GM18909 (cell line): ENCODE measurements around the gene PLCG1.
"Not testable (repeated sequence)": the region's sequence is repeated elsewhere in the genome, so short reads cannot be mapped to it uniquely, and the experiment has no call there.

ENCODE experiments used
- ATAC-seq: cut with Tn5 transposase; IDR thresholded peaks from one replicate; pipeline ENCODE4 v1.9.1; 2021; ENCODE audit warnings: mild to moderate bottlenecking; ENCODE audit not compliant: unreplicated experiment, poor library complexity

PLCG1 gene

GRCh38 chr20:41136680-41137613 lies at the start of gene PLCG1:
Gene PLCG1 (plus strand): TSS chr20:41137543. CDS start chr20:41137642, 99 bp downstream.
- peak; percentile 64 for ATAC-seq

- no peak for ATAC-seq
Observed at GRCh38 chr20:41087777-41088176, 49.6 kb upstream of the PLCG1 start.

DNA sequence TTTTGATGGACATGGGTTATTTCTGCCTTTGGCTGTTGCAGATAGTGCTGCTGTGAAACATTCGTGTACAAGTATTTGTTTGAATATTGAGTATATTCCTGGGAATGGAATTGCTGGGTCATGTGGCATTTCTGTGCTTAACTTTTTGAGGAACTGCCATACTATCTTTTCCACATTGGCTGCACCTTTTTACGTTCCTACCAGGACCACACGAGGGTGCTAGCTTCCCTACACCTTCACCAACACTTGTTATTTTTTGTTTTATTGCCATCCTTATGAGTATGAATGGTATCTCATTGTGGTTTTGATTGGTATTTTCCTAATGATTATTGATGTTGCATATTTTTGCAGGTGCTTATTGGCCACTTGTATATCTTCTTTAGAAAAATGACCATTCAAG lies 47.8 kb upstream of the PLCG1 start:
- ATAC-seq, result no peak

DNA sequence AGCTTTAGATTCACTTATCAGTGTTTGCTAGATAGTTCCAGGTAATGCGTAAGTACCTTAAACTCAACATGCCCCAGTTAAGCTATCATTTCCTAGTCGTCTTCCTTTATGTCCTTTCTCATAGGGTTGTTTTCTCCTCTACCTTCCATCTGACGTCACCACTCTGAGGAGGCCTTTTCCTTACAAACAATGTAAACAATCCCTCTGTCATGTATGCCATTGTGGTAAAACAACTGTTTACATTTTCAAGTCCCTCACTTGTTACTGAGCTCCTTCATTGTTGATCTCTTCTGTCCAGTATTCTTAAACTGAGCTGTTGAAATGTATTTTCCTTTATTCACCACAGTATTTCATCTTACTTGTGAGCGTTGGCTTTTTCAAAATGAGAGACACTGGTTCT lies 45.4 kb upstream of the PLCG1 start:
- no peak for ATAC-seq

- ATAC-seq, result no peak
Observed at GRCh38 chr20:41094353-41095055, 42.8 kb upstream of the PLCG1 start.

DNA sequence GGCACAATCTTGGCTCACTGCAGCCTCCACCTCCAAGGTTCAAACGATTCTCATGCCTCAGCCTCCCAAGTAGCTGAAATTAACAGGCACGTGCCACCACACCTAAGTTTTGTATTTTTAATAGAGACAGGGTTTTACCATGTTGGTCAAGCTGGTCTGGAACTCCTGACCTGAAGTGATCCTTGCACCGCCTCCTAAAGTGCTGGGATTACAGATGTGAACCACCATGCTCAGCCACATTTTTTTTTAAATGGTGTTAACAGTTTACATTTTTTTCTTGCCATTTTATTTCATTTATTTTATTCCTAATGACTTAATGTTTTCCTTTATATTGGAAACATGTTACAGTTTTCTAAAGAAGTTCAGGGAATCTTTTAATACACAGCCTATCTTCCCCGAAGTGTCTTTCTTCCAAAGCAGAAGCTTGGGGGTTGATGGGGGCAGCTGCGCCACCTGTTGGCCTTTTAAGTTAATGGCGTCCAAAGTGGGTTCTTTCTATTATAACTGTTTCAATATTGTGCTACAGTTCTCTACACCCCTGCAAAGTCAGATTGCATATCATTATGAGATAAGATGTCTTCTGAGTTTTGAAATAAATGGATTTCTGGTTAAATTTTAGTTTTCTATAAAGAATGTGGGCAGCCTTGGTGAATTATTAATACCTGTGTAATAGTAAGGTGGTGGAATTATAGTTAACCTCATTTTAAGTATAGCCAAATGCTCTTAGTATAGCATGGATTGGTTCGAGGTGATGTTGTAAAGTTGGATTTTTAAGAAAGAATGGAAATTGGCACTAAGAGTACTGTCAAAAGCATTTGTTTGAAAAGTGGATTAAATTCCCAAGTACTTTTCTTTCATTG lies 42.0 kb upstream of the PLCG1 start:
- ATAC-seq, result peak; percentile 52

GRCh38 chr20:41098703-41099250 lies 38.6 kb upstream of the PLCG1 start:
- no peak for ATAC-seq

- no peak for ATAC-seq
Observed at GRCh38 chr20:41100001-41100480, 37.3 kb upstream of the PLCG1 start.

DNA sequence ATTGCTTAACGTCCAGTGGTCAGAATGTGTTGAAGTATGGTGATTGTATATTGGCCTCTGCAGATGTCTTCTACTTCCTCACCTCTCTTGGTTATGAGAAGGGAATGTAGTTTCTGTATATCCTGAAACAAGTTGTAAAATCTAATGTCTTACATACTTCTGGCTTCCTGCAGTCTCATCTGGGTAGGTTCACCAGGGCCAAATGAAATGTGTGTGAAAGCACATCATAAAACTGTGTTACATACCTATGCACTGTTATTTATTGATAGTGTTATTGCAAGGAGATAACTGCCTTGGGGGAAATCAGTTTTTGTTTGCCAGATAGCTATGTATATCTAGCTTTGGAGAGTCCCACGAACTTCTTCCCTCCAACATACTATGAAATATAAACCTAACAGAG lies 35.7 kb upstream of the PLCG1 start:
- no peak for ATAC-seq

DNA sequence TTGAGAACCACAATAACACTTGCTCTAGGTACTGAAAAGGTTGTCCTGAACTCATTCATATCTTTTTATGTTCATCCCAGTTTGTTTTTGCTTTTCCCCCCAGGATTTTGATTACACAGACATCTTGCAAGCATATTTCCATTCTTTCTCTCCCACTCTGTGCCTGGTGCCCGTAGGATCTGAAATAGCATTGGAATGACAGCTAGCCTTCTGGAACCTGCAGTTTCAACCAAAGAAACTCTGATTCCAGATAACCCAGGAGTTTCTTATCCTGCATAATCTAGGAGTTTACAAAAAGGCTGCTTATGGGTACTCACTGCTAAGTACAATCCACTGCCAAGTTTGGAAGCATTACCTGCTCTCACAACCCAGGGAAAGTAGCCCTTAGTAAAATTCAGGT lies 28.8 kb upstream of the PLCG1 start:
- no peak for ATAC-seq

- ATAC-seq, result no peak
Observed at GRCh38 chr20:41110012-41110411, 27.3 kb upstream of the PLCG1 start.

DNA sequence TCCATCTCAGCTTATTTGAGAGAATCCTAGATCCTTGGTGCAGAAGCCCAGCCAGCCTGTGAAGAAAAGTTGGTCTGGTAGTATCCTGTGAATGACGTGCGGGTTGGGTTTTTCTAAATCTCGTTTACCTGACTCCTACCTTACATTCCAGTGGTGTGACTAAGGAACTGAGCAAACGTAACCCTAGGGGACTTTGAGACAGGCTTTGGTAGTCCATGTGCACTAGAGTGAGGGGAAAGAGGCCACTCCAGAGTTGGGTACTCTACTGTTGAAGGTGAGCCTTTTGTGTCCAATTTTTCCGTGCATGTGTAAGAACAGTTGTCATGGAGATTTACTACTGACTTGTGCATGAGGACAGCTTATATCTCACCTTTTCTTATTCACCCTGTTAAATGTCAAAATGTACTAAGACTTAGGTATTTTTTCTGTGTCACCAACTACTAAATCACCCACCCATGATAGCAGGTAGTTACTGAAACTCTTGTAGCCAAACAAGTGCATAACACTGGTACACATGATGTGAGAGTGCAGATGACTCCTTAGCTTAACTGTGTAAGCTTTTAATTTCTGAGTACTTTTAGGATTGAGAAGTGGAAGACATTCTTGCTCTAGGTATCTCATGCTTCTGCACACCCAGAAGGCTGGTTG lies 26.3 kb upstream of the PLCG1 start:
- no peak for ATAC-seq

DNA sequence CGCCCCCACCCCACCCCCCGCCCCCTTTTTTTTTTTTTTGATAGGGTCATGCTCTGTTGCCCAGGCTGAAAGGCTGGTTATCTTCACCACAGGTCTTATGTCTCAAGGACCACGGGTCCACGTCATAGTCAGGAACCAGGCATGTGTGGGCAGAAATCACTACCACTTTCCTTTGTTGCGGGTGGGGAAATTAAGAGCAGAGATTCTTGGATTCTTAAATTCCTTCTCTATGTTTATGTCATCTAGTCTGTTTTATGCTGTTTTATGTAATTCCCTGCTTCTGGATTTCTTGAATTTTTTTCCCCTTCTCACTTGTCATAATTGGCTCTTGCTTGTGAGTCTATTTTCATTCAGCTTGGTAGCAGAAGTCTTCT lies 25.8 kb upstream of the PLCG1 start:
- no peak for ATAC-seq

- no peak for ATAC-seq
Observed at GRCh38 chr20:41116282-41116956, 20.9 kb upstream of the PLCG1 start.

GRCh38 chr20:41118159-41118558 lies 19.2 kb upstream of the PLCG1 start:
- ATAC-seq, result not testable (repeated sequence)

DNA sequence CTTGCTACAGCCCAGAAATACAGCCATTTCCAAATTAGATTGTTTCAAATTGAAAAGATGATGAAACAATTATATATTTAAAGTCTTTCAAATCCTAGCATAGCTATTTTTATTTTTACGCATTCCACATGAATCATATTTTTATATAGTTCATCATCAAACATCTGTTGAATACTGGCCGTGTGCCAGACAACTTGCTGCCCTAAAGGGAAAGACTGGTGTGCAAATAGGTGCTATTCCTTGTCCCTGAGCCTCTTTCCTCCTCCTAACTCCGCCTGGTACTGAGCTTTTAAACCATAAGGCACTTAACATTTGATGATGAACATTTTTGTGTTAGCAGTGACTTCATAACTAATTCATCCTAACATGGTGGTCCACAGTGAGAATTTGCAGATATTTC lies 18.7 kb upstream of the PLCG1 start:
- ATAC-seq, result no peak

- no peak for ATAC-seq
Observed at GRCh38 chr20:41119614-41120561, 17.5 kb upstream of the PLCG1 start.

- no peak for ATAC-seq
Observed at GRCh38 chr20:41121399-41121798, 15.9 kb upstream of the PLCG1 start.
